ENCODE measurements around the gene COL21A1.

The COL21A1 gene

DNA sequence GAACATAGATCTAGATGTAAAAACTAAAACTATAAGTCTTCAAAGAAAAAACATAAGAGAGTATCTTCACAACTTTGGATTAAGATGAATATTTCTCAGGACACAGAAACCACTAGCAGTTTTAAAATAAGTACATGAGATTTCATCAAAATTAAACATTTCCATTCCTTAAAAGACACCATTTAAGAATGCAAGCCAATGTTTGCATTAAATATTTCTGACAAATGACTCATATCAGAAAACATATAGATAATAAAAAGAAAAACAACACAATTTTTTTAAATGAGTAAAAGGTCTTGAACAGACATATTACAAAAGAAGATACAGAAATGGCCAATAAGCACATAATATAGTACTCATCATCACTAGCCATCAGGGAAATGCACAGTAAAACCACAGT is 59.7 kb downstream of the COL21A1 start:
- no peak for DNase-seq (ENCODE audit: low read depth)

DNA sequence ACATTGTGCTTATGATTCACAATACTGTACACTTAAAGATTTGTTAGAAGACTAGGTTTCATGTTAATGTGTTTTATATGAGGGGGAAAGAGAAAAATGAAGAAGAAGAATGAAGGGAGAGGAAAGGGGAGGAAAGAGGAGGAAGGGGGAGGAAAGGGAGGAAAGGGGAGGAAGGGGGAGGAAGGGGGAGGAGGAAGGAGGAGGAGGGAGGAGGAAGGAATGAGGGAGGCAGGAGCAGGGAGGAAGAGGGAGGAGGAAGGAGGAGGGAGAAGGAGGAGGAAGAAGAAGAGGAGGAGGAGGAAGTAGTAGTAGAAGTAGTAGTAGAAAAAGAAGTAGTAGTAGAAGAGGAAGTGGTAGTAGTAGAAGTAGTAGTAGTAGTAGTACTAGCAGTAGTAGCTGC is 70.6 kb downstream of the COL21A1 start:
- DNase-seq (ENCODE audit: low read depth): no peak

GRCh38 chr6:56173228-56173627 is 74.2 kb downstream of the COL21A1 start:
- no peak for DNase-seq (ENCODE audit: low read depth)

DNA sequence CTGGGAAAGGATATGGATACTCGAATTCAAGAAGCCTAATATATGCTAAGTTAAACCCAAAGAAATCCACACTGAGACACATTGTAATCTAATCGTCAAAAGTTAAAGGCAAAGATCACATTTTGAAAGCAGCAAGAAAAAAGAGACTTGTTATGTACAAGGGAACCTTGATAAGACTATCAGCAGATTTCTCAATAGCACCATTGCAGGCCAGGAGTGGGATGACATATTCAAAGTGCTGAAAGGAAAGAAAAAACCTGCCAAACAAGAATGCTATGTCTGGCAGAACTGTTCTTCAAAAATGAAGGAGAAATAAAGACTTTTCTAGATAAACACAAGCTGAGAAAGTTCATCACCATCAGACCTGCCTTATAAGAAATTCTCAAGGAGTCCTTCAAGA is 75.2 kb downstream of the COL21A1 start:
- no peak for DNase-seq (ENCODE audit: low read depth)

- DNase-seq (ENCODE audit: low read depth): no peak
These were observed 78.0 kb downstream of the COL21A1 start for GRCh38 chr6:56169366-56169765.

DNA sequence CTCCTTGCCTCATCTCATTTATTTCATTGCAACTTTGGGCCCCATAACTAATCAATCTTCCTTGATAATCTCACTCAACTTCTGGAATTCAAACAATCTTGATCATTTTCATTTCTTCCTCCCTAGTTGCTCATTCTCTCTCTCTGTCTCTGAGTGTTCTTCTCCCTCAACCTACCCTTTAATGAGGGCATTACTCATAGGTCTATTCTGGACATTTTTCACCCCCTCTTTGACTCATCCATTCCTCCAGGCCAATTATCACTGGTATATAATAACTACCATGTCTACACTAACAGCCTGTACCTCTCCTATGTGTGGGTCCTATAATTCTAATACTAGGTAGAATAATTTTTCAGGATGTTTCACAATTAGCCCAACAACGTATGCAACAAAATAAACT is 78.8 kb downstream of the COL21A1 start:
- DNase-seq (ENCODE audit: low read depth): no peak

GRCh38 chr6:56162081-56162480 is 85.3 kb downstream of the COL21A1 start:
- DNase-seq (ENCODE audit: low read depth): no peak

DNA sequence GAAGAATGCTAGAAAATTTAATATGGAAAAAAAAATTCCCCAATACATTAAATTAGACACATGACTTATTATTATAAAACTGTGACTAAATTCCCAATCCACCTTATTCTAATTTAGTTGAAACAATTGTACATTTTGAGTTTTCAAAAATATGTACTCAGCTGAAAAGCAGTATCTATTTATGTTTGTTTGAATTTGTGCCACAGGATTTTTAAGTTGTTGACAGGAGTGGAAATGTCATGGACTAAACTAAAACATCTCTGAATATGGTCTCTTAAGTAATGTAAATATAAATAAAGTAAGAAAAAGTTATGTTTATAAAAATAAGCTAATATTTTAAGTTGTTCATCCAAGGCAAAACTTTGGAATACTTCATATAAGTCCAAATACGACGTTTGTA is 86.9 kb downstream of the COL21A1 start:
- DNase-seq (ENCODE audit: low read depth): no peak

DNA sequence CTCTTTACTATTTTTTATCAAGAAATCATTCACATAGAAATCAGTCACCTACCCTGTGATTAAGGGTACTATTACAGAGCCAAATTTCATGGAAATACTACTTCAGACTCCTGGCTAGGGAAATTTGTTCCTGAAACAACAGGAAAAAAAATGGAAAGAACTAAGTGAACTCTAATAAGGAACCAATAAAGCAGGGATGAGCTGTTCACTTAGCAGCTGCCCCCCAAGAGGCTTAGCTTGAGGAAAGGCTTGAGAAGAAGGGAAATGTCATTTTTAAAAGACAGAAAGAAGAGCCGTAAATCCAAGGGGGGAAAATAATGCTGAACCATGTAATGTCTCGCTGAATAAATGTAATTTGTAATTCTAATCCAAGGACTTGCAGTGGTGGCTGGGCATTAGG is 88.8 kb downstream of the COL21A1 start:
- no peak for DNase-seq (ENCODE audit: low read depth)

DNA sequence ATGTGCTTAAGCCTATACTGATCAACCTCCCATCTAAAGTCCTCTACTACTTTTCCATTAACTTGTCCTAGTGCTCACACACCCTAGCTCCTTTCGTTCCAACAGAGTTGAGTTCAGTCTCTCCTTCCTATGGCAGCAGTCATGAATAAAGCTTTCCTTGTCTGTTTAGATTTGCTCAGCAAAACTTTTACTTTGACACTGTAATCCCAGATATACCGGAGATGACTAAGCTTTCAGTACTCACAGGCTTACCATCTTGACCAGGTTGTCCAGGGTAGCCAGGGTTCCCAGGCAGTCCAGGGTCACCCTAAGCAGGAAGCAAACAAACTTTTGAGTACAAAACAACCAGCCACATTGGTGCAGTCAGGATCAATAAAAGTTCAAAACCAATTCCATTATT is 90.7 kb downstream of the COL21A1 start:
- DNase-seq (ENCODE audit: low read depth): no peak

DNA sequence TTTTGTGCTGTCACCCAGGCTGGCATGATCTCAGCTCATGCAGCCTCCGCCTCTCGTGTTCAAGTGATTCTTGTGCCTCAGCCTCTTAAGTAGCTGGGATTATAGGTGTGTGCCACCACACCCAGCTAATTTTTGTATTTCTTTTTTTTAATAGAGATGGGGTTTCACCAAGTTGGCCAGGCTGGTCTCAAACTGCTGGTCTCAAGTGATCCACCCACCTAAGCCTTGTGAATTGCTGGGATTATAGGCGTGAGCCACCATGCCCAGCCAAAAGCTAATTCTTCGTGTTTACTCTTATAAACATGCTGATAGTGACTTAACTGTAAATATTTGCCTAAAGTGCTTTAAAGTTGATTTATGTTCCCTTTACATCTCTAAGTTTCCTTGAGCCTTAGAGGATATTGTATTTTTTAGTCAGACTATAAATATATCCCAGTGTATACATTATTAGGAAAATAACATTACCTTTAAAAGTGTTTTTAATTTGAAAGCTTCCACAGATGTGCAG is 91.7 kb downstream of the COL21A1 start:
- no peak for DNase-seq (ENCODE audit: low read depth)

- no peak for DNase-seq (ENCODE audit: low read depth)
These were observed 93.3 kb downstream of the COL21A1 start for GRCh38 chr6:56154076-56154475.

DNA sequence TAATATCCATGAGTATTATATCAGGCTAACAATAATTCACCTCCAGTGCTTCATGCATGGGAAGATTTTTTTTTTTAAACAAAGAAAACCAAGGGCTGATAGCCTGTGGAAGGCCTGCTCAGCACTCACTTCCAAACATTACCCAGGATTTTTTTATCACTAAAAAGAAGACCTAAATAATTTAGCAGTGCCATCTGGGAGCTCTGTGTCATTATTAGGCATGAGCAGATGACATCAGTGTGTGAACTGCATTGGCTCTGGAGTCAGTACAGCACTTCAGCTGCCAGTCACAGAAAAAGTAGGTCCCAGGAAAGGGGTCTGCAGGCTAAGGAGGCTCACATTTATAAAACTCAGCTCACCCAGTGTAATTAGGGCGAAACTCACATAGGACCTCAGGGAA is 94.8 kb downstream of the COL21A1 start:
- no peak for DNase-seq (ENCODE audit: low read depth)

GRCh38 chr6:56151609-56152224 is 95.7 kb downstream of the COL21A1 start:
- DNase-seq (ENCODE audit: low read depth): no peak

DNA sequence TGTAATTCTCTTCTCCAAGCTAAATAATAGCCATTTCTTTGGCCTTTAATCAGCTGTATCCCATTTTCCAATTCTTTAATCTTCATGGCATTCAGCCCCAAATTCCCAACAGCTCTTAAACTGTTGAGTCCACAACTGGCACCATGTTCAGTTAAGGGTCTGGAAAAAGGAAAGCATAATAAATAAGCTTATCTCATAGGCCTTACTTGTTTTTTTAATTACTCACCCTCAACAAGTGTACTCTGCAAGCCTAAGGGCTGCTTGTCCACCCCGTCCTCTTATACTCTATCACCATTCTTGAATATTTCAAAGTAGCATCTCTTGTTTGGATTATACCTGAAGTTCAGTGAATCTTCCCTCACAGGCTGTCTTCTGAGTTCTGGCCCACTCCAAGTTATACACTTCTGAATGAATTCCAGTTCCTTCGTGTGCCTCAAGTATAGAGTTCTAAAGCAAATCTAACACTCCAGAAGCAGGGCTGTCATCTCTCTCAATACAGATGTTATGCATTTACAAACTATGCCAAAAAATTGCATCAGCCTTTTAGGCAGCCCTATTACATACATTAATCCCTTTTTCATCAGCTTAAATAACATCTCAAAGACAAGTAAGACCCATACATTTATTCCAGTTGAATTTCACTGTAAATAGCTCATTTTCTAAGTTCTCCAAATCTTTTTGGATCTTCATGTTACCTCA is 98.7 kb downstream of the COL21A1 start:
- DNase-seq (ENCODE audit: low read depth): no peak

GRCh38 chr6:56147766-56148165 is 99.6 kb downstream of the COL21A1 start:
- no peak for DNase-seq (ENCODE audit: low read depth)

DNA sequence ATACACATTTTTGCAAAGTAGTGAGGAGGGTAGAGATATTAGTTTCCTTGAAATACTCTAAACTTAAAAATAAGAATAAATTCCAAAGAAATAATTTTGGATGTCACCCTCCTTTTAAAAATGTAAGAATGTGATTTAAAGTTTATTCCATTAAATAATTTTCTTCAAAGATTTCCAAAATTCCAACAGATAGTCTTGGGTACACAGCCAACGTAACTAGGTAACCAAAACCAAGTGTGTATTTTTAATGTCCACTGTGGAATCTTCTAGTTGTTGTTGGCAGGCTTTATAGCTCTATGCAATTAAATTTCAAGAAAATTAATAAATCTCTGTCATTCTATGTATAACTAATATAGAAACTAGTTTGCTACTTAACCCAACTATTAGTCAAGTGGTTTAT is 101.3 kb downstream of the COL21A1 start:
- DNase-seq (ENCODE audit: low read depth): no peak

DNA sequence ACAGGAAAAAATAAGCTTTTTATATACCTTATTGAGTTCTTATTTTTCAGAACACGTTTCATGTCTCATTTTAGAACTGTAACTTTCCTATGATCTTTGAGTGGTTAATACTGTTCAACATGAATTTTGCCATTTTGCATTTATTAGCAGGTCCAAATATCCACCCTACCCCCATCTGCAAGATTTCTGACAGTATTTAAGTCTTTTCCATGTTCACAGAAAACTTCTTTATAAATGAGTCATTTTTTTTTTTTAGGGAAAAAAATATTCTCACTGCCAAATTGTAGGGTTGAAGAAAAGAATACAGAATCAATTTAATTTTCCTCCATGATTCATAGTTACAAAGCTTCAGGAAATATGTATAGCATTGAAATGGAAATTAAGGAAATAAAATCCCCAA is 101.8 kb downstream of the COL21A1 start:
- DNase-seq (ENCODE audit: low read depth): no peak

DNA sequence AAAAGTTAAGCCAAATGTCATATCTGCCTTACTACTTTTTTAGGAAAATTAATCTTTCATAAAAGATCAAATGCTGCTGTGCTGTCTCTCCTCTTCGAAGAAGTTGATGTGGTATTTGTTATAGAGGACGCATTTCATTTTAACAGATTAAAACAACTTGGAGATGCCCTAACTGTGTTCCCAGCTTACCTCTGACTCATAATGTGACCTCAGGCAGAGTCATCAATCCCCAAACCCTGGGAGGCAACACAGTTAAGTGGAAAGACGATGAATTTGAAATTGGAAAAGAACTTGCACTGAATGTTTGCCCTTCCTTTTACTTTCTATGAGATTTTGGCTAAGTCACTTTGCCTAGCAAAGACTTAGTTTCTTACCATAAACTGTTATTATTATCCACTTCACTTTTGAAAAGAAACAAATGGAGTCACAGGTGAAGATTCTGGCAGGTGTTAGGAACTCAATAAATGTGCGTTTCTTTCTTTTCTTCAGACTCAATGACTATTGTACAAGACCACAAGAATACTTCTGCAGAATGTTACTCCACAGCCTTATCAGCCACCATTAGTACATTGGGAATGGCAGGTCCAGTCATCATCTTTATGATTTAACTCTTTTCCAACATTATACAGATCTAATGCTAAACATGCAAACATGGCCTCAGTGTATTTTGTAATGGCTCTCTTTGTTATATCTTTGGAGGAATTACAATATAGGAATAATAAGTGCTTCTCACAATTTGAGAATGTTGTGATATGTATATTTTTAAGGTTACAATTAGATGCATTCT is 102.6 kb downstream of the COL21A1 start:
- DNase-seq (ENCODE audit: low read depth): no peak

DNA sequence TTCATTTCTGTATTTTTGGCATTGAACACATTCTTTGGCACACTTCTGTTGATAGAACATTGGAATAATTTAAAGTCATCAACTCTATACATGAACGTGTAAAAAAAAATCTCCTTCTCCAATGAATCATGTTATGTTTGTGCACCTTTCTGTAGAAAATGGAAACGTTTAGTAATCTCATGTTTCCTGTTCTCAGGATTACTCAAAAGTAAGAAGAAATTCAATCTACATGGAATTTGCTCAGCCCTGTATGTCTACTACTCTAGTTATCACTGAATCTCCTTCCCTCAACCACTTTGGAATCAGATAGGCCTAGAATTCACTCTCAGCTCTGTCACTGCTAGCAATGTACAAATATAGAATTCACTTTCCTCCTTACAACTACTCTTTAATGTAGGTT is 103.6 kb downstream of the COL21A1 start:
- DNase-seq (ENCODE audit: low read depth): no peak

GRCh38 chr6:56140090-56140489 is 107.3 kb downstream of the COL21A1 start:
- no peak for DNase-seq (ENCODE audit: low read depth)

GRCh38 chr6:56115715-56116114 is 131.7 kb downstream of the COL21A1 start:
- no peak for DNase-seq (ENCODE audit: low read depth)

- DNase-seq (ENCODE audit: low read depth): no peak
These were observed 138.2 kb downstream of the COL21A1 start for GRCh38 chr6:56109149-56109548.
